Hepatocyte (in vitro differentiated cells): ENCODE results near the gene TXN.

Source experiments
- CTCF ChIP-seq: fragments of 200-600 bp; sonication (generic); IDR thresholded peaks from 2 replicates; pipeline ENCODE4 v1.5.1; 2016; ENCODE audit warnings: antibody characterized with exemption, mild to moderate bottlenecking; ENCODE audit not compliant: poor library complexity
- EZH2 ChIP-seq: fragments of 200-600 bp; sonication (generic); IDR thresholded peaks from 2 replicates; pipeline ENCODE4 v1.6.1; 2016; ENCODE audit warnings: antibody characterized with exemption, mild to moderate bottlenecking, borderline replicate concordance

- no peak for TF ChIP-seq CTCF
- TF ChIP-seq EZH2: no peak
Observed at GRCh38 chr9:110298043-110298605, 41.8 kb upstream of the TXN start.
